Neuronal stem cell (in vitro differentiated cells): ENCODE data around the gene COX5A.

Experiments used
- DNase-seq: peaks from one replicate; pipeline ENCODE4 v3.0.0-alpha.2; 2013; ENCODE audit warnings: low spot score
- H2AFZ ChIP-seq: one replicate; pipeline ENCODE4 v1.6.1; 2013; ENCODE audit warnings: mild to moderate bottlenecking, low read length, inconsistent platforms
- H2AK5ac ChIP-seq: 2 replicates; pipeline ENCODE4 v1.6.1; 2013; ENCODE audit warnings: low read depth, mild to moderate bottlenecking, inconsistent platforms, low read length, moderate library complexity, mixed read lengths
- H2BK120ac ChIP-seq: 2 replicates; pipeline ENCODE4 v1.6.1; 2013; ENCODE audit warnings: low read depth, mild to moderate bottlenecking, inconsistent platforms, low read length, moderate library complexity, mixed read lengths
- H2BK12ac ChIP-seq: one replicate; pipeline ENCODE4 v1.6.1; 2013; ENCODE audit warnings: low read length, inconsistent platforms
- H2BK15ac ChIP-seq: 2 replicates; pipeline ENCODE4 v1.6.1; 2013; ENCODE audit warnings: mild to moderate bottlenecking, low read length, inconsistent platforms, mixed read lengths
- H2BK5ac ChIP-seq: one replicate; pipeline ENCODE4 v1.6.1; 2013; ENCODE audit warnings: inconsistent platforms, mild to moderate bottlenecking, low read length, moderate library complexity
- H3K14ac ChIP-seq: one replicate; pipeline ENCODE4 v1.6.1; 2013; ENCODE audit warnings: low read length, inconsistent platforms
- H3K18ac ChIP-seq: 2 replicates; pipeline ENCODE4 v1.6.1; 2013; ENCODE audit warnings: low read length, inconsistent platforms
- H3K23ac ChIP-seq: 2 replicates; pipeline ENCODE4 v1.6.1; 2013; ENCODE audit warnings: low read depth, mild to moderate bottlenecking, mixed read lengths, low read length, inconsistent platforms; ENCODE audit not compliant: poor library complexity
- H3K27ac ChIP-seq: replicated peaks from 3 replicates; pipeline ENCODE4 v1.5.1; 2013; ENCODE audit warnings: low read length, inconsistent platforms
- H3K27me3 ChIP-seq, 3 experiments: 2 replicates each; pipeline ENCODE4 v1.6.1; 2013; ENCODE audit warnings: low read length in 3 of 3, mild to moderate bottlenecking in 2 of 3, inconsistent platforms in 1 of 3, low read depth in 1 of 3, mixed read lengths in 1 of 3, moderate library complexity in 1 of 3; ENCODE audit not compliant: control insufficient read depth in 3 of 3, insufficient read depth in 3 of 3
- H3K36me3 ChIP-seq, 2 donors: replicated peaks in 1 of 2; 2 replicates each; pipeline ENCODE4 v1.6.1; 2013; ENCODE audit warnings: low read length in 2 of 2; ENCODE audit not compliant: control insufficient read depth in 2 of 2, insufficient read depth in 2 of 2
- H3K4ac ChIP-seq: 2 replicates; pipeline ENCODE4 v1.6.1; 2013; ENCODE audit warnings: inconsistent platforms, mild to moderate bottlenecking, low read length, moderate library complexity
- H3K4me1 ChIP-seq, 2 donors: 1 replicate in 1 of 2; 2 replicates in 1 of 2; pipeline ENCODE4 v1.6.1; 2013; ENCODE audit warnings: low read length in 2 of 2, low read depth in 1 of 2; ENCODE audit not compliant: control insufficient read depth in 2 of 2, insufficient read depth in 1 of 2
- H3K4me2 ChIP-seq: one replicate; pipeline ENCODE4 v1.6.1; 2013; ENCODE audit warnings: mild to moderate bottlenecking, low read length, inconsistent platforms; ENCODE audit not compliant: insufficient read depth, poor library complexity, severe bottlenecking
- H3K4me3 ChIP-seq, 2 donors: 2 replicates each; pipeline ENCODE4 v1.5.1; 2013; ENCODE audit warnings: low read length in 2 of 2, mild to moderate bottlenecking in 2 of 2, inconsistent platforms in 1 of 2, moderate library complexity in 1 of 2
- H3K79me1 ChIP-seq: one replicate; pipeline ENCODE4 v1.6.1; 2013; ENCODE audit warnings: low read depth, mild to moderate bottlenecking, inconsistent platforms, low read length, moderate library complexity
- H3K9ac ChIP-seq: one replicate; pipeline ENCODE4 v1.6.1; 2013; ENCODE audit warnings: mild to moderate bottlenecking, low read depth, low read length, inconsistent platforms; ENCODE audit not compliant: poor library complexity
- H3K9me3 ChIP-seq, 2 donors: replicated peaks in 1 of 2; 2 replicates each; pipeline versions ENCODE3 to v1.6.1; 2013; ENCODE audit warnings: low read length in 2 of 2, mild to moderate bottlenecking in 2 of 2, inconsistent platforms in 1 of 2, low read depth in 1 of 2, mixed read lengths in 1 of 2, moderate library complexity in 1 of 2; ENCODE audit not compliant: control insufficient read depth in 2 of 2, insufficient read depth in 1 of 2
- H4K8ac ChIP-seq: one replicate; pipeline ENCODE4 v1.6.1; 2013; ENCODE audit warnings: low read depth, mild to moderate bottlenecking, inconsistent platforms, low read length, moderate library complexity
- H4K91ac ChIP-seq: one replicate; pipeline ENCODE4 v1.6.1; 2013; ENCODE audit warnings: low read length, low read depth, mild to moderate bottlenecking, inconsistent platforms; ENCODE audit not compliant: poor library complexity
- WGBS, 2 donors: extraction: QIAGEN DNeasy Blood & Tissue Kit; methylation state at CpG; one replicate each; pipeline ENCODE4 v1.1.7; 2013; ENCODE audit warnings: missing lambda C conversion rate in 2 of 2, mixed read lengths in 1 of 2; ENCODE audit not compliant: insufficient read length in 2 of 2, insufficient replicate concordance in 1 of 2; ENCODE audit errors: extremely low coverage in 2 of 2; 5-methylcytosine and 5-hydroxymethylcytosine counted together

The COX5A gene

GRCh38 chr15:74892931-74893330, 44.9 kb downstream of the COX5A start:
- Histone ChIP-seq H3K4me3 (no peak overlapping the region), H2AK5ac (no peak overlapping the region), H2BK5ac (no peak overlapping the region), H3K36me3 (peaks cover 32 to 54% of the 10 kb centered on the region in 2 donors), H3K27me3 (no peaks in the 10 kb centered on the region), H3K14ac (no peak overlapping the region), H3K79me1 (no peaks in the 10 kb centered on the region), H3K23ac (no peak overlapping the region), H3K9ac (no peak overlapping the region), H2BK120ac (no peak overlapping the region), H3K4ac (no peak overlapping the region), H3K4me1 (peaks cover 7% of the 10 kb centered on the region in 2 donors), H3K9me3 (no peaks in the 10 kb centered on the region), H3K18ac (no peak overlapping the region), H3K27ac (no peak overlapping the region), H2AFZ (no peak overlapping the region), H2BK12ac (no peak overlapping the region), H4K8ac (no peak overlapping the region), H3K4me2 (no peak overlapping the region), H4K91ac (no peak overlapping the region), H2BK15ac (no peak overlapping the region)
- WGBS, 2 donors = no CpG with 5 or more reads among the region's 2 CpGs
- no peak for DNase-seq

GRCh38 chr15:74892313-74892712, 45.6 kb downstream of the COX5A start:
- no peak overlapping the region for H4K8ac ChIP-seq
- no peak for DNase-seq

DNA sequence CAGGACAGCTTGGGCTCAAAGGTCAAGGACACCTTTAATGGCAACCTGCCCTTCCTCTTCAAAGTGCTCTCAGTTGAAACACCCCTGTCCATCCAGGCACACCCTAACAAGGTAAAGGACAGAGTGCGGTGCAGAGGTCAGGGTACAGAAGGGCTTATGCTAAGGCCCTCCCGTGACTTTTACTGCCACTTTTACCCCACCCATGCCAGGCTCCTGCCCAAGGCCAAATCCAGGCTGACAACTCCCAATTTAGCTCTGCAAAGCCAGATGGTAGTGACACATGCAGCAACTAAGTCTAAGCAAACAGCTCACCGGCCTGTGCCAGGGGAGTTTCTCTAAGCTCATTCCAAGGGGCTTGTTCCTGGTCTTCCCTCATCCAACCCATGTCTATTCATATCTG, 46.4 kb downstream of the COX5A start:
- no peaks in the 10 kb centered on the region for H3K9me3 ChIP-seq
- H3K79me1 ChIP-seq = no peaks in the 10 kb centered on the region
- no peak for DNase-seq
- peak overlapping the region in 1 of 2 donors; percentile 67 for H3K4me3 ChIP-seq
- no peak overlapping the region for H4K8ac ChIP-seq
- H3K18ac ChIP-seq = no peak overlapping the region
- no peak overlapping the region for H2BK120ac ChIP-seq
- H3K9ac ChIP-seq = no peak overlapping the region
- no peak overlapping the region for H3K27ac ChIP-seq
- no peak overlapping the region for H3K23ac ChIP-seq
- no peak overlapping the region for H2AFZ ChIP-seq
- H3K4me2 ChIP-seq = no peak overlapping the region
- peaks cover 24 to 40% of the 10 kb centered on the region in 2 donors for H3K36me3 ChIP-seq
- no peak overlapping the region for H2AK5ac ChIP-seq
- H2BK12ac ChIP-seq = no peak overlapping the region
- no peak overlapping the region for H3K14ac ChIP-seq
- whole genome bisulfite sequencing, 2 donors = no CpG with 5 or more reads among the region's 3 CpGs
- H4K91ac ChIP-seq = no peak overlapping the region
- no peak overlapping the region for H2BK15ac ChIP-seq
- no peak overlapping the region for H2BK5ac ChIP-seq
- no peaks in the 10 kb centered on the region for H3K27me3 ChIP-seq
- peaks cover 7% of the 10 kb centered on the region in 2 donors for H3K4me1 ChIP-seq
- no peak overlapping the region for H3K4ac ChIP-seq

More at GRCh38 chr15:74892313-74892712, 45.6 kb downstream of the COX5A start:
- Histone ChIP-seq H3K36me3 (peaks cover 30 to 48% of the 10 kb centered on the region in 2 donors), H2AK5ac (no peak overlapping the region), H3K18ac (no peak overlapping the region), H2BK12ac (no peak overlapping the region), H2AFZ (no peak overlapping the region), H3K23ac (peak overlapping the region; percentile 37), H3K4me2 (no peak overlapping the region), H3K27me3 (no peaks in the 10 kb centered on the region), H3K27ac (no peak overlapping the region), H2BK120ac (no peak overlapping the region), H3K79me1 (no peaks in the 10 kb centered on the region), H3K4ac (no peak overlapping the region), H3K14ac (no peak overlapping the region), H3K4me3 (no peak overlapping the region), H3K9me3 (no peaks in the 10 kb centered on the region), H3K4me1 (peaks cover 7% of the 10 kb centered on the region in 2 donors), H2BK5ac (no peak overlapping the region), H3K9ac (no peak overlapping the region), H2BK15ac (no peak overlapping the region), H4K91ac (no peak overlapping the region)
- WGBS, 2 donors = no CpG with 5 or more reads among the region's 3 CpGs

- no peak overlapping the region for H3K23ac ChIP-seq
- H3K4me1 ChIP-seq = peaks cover 7% of the 10 kb centered on the region in 2 donors
- H3K18ac ChIP-seq = no peak overlapping the region
- no peak overlapping the region for H2BK5ac ChIP-seq
- H2AK5ac ChIP-seq = no peak overlapping the region
- no peaks in the 10 kb centered on the region for H3K9me3 ChIP-seq
- no CpG with 5 or more reads among the region's 1 CpG for WGBS, 2 donors
- H3K14ac ChIP-seq = no peak overlapping the region
- H3K27ac ChIP-seq = no peak overlapping the region
- H4K8ac ChIP-seq = no peak overlapping the region
- H3K4ac ChIP-seq = no peak overlapping the region
- H3K36me3 ChIP-seq = peaks cover 19 to 31% of the 10 kb centered on the region in 2 donors
- H2BK15ac ChIP-seq = no peak overlapping the region
- H3K27me3 ChIP-seq = no peaks in the 10 kb centered on the region
- no peak overlapping the region for H2BK12ac ChIP-seq
- DNase-seq = no peak
- peak overlapping the region; percentile 91 for H2AFZ ChIP-seq
- peak overlapping the region; percentile 96 for H3K9ac ChIP-seq
- peak overlapping the region; percentile 92 for H3K4me2 ChIP-seq
- no peak overlapping the region for H2BK120ac ChIP-seq
- no peaks in the 10 kb centered on the region for H3K79me1 ChIP-seq
- H4K91ac ChIP-seq = no peak overlapping the region
- peak overlapping the region; percentile 67 to 91 for H3K4me3 ChIP-seq
Observed at GRCh38 chr15:74890665-74890960, 47.3 kb downstream of the COX5A start.
